ENCODE data around the gene ST6GALNAC2. TPM values are rescaled to one million over a fixed set of nuclear protein-coding genes. Genes with fewer than 3 reads are reported as not detected.
A peak's percentile ranks its signal among the peaks of the same experiment; 100 is the strongest.

The ST6GALNAC2 gene
- total and polyA plus RNA-seq, 2 donors from 2014 or later: 6.5 to 28.6 TPM

DNA sequence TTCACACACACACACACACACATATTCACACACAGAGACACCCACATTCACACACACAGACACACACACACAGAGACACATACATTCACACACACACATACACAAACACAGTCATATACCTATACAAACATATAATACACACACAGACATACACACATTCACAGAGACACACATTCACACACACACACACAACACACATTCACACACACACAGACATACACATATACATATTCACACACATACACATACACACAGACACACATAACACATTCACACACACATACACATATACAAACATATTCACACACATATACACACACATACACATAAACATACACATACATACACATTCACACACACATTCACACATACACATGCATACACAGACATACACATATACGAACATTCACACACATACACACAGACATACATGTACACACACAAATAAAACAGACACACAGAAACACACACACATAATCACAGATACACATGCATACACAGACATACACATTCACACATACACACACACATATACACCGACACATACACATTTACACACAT, 37.9 kb downstream of the ST6GALNAC2 start:
- H3K27me3 ChIP-seq (ENCODE audit: control insufficient read depth, insufficient read depth, low read length): no peaks in the 10 kb centered on the region
- no peak for DNase-seq
- no peak overlapping the region for H3K9ac ChIP-seq (ENCODE audit: low read length in 3 of 3)
- TF ChIP-seq, protein P1, sequence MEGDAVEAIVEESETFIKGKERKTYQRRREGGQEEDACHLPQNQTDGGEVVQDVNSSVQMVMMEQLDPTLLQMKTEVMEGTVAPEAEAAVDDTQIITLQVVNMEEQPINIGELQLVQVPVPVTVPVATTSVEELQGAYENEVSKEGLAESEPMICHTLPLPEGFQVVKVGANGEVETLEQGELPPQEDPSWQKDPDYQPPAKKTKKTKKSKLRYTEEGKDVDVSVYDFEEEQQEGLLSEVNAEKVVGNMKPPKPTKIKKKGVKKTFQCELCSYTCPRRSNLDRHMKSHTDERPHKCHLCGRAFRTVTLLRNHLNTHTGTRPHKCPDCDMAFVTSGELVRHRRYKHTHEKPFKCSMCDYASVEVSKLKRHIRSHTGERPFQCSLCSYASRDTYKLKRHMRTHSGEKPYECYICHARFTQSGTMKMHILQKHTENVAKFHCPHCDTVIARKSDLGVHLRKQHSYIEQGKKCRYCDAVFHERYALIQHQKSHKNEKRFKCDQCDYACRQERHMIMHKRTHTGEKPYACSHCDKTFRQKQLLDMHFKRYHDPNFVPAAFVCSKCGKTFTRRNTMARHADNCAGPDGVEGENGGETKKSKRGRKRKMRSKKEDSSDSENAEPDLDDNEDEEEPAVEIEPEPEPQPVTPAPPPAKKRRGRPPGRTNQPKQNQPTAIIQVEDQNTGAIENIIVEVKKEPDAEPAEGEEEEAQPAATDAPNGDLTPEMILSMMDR (IDR thresholded peaks at IDR 0.05; ENCODE audit: borderline replicate concordance, extremely low read depth, insufficient read depth): no peak
- no peak overlapping the region for H3K27ac ChIP-seq (ENCODE audit: low read depth in 2 of 2, low read length in 2 of 2)
- peaks cover 0 to 2% (median 0%) of the 10 kb centered on the region in 3 donors for H3K9me3 ChIP-seq (ENCODE audit: control insufficient read depth in 2 of 3, insufficient read depth in 1 of 3, low read length in 3 of 3)
- peaks cover 0 to 29% (median 17%) of the 10 kb centered on the region in 3 donors for H3K4me1 ChIP-seq (ENCODE audit: control insufficient read depth in 2 of 3, insufficient read depth in 2 of 3, low read depth in 1 of 3, low read length in 3 of 3)
- no peak for FAIRE-seq
- H3K4me3 ChIP-seq (ENCODE audit: low read length in 3 of 3): no peak overlapping the region
- no peaks in the 10 kb centered on the region for H3K36me3 ChIP-seq (ENCODE audit: control insufficient read depth in 2 of 3, insufficient read depth in 3 of 3, low read length in 3 of 3)
- intact Hi-C loops (cut with DNase I): no loop called here

DNA sequence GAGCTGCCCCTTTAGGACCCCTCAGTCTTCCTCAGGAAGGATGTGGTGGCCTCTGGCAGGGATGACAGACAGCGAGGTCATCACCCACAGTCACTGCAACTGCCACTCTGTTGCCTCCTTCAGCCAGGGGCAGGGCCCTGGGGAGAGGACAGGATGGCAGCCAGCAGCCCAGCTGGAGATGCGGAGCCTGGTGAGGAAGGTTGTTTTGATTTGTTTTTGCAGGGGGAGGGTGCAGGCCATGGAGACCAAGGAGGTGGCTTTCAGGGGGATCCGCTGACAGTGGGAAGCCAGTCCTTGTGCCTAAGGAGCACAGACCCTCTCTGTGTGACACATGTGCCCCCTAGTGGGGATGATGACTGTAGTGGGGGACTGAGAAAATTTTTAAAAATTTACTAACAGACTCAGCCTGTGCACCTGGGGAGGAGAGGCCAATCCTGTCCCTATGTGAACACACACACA, 38.4 kb downstream of the ST6GALNAC2 start:
- TF ChIP-seq, protein P1 (IDR thresholded peaks at IDR 0.05; ENCODE audit: borderline replicate concordance, extremely low read depth, insufficient read depth): peak; percentile 78
- peak; percentile 71 to 94 (median 82) for DNase-seq
- H3K4me3 ChIP-seq (ENCODE audit: low read length in 3 of 3): no peak overlapping the region
- H3K27me3 ChIP-seq (ENCODE audit: control insufficient read depth, insufficient read depth, low read length): no peaks in the 10 kb centered on the region
- peak overlapping the region; percentile 51 to 64 for H3K27ac ChIP-seq (ENCODE audit: low read depth in 2 of 2, low read length in 2 of 2)
- intact Hi-C loops (cut with DNase I): no loop called here
- peaks cover 0 to 2% (median 0%) of the 10 kb centered on the region in 3 donors for H3K9me3 ChIP-seq (ENCODE audit: control insufficient read depth in 2 of 3, insufficient read depth in 1 of 3, low read length in 3 of 3)
- FAIRE-seq: no peak
- H3K9ac ChIP-seq (ENCODE audit: low read length in 3 of 3): no peak overlapping the region
- H3K36me3 ChIP-seq (ENCODE audit: control insufficient read depth in 2 of 3, insufficient read depth in 3 of 3, low read length in 3 of 3): no peaks in the 10 kb centered on the region
- peaks cover 0 to 29% (median 17%) of the 10 kb centered on the region in 3 donors for H3K4me1 ChIP-seq (ENCODE audit: control insufficient read depth in 2 of 3, insufficient read depth in 2 of 3, low read depth in 1 of 3, low read length in 3 of 3)

DNA sequence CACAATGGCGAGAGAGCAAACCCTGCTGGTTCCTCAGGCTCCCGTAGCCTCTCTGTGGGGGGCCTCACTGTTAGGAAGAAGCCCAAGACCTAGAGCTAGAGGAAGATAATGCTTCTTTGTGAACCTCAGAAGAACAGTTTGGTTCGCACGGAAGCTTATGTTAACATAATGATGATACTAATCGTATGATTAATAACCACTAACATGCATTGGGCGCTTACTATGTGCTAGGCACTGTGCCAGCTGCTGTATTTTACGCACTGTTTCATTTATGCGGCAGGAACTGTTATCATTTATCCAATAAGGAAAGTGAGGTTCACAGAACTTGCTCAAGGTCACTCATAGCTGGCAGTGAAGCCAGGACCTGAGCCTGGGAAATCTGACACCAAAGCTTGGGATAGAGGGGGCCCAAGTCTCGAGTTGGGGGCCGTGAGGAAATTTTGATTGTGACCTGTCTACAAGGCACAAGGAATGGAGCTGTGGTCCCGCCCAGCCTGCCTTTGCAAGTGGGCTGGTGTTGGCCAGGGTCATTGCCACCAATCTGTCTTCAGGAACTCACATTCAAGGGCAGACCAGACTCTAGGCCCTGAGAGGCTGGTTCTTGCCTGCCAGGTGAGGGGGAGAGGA, 39.0 kb downstream of the ST6GALNAC2 start:
- Histone ChIP-seq H3K36me3 (ENCODE audit: control insufficient read depth in 2 of 3, insufficient read depth in 3 of 3, low read length in 3 of 3) (no peaks in the 10 kb centered on the region), H3K4me3 (ENCODE audit: low read length in 3 of 3) (no peak overlapping the region), H3K9me3 (ENCODE audit: control insufficient read depth in 2 of 3, insufficient read depth in 1 of 3, low read length in 3 of 3) (peaks cover 0 to 2% (median 0%) of the 10 kb centered on the region in 3 donors), H3K27me3 (ENCODE audit: control insufficient read depth, insufficient read depth, low read length) (no peaks in the 10 kb centered on the region), H3K4me1 (ENCODE audit: control insufficient read depth in 2 of 3, insufficient read depth in 2 of 3, low read depth in 1 of 3, low read length in 3 of 3) (peaks cover 0 to 29% (median 17%) of the 10 kb centered on the region in 3 donors), H3K27ac (ENCODE audit: low read depth in 2 of 2, low read length in 2 of 2) (peak overlapping the region; percentile 51 to 64), H3K9ac (ENCODE audit: low read length in 3 of 3) (no peak overlapping the region)
- FAIRE-seq (no peak), DNase-seq (peak in 1 of 5 donors; percentile 59)
- TF ChIP-seq, protein P1 (IDR thresholded peaks at IDR 0.05; ENCODE audit: borderline replicate concordance, extremely low read depth, insufficient read depth): no peak
- intact Hi-C loops (cut with DNase I): no loop called here

Data from kidney (tissue), 14 donors.